K562 (cell line): ENCODE results near the gene BDH2. TPM values are rescaled to one million over a fixed set of nuclear protein-coding genes. Genes with fewer than 3 reads are reported as not detected.

Source experiments
- BRF1 ChIP-seq: IDR thresholded peaks from 3 replicates; pipeline ENCODE4 v1.6.1; 2011; ENCODE audit warnings: borderline replicate concordance, mild to moderate bottlenecking; ENCODE audit not compliant: insufficient read length; ENCODE audit errors: extremely low read depth
- CBX1 ChIP-seq: sonication (generic); IDR thresholded peaks from 2 replicates; pipeline ENCODE4 v1.6.1; 2016; ENCODE audit warnings: antibody characterized with exemption, low read depth, mild to moderate bottlenecking
- CEBPG ChIP-seq, 3 experiments: fragments of 200-800 bp in 1 of 3; sonication (Bioruptor generic) in 1 of 3; sonication (generic) in 1 of 3; formaldehyde crosslinking in 1 of 3; IDR thresholded peaks in 2 of 3; conservative IDR thresholded peaks in 1 of 3; 2 replicates each; pipeline versions ENCODE4 v1.6.1 to v1.8.0; 2016 to 2022; ENCODE audit warnings: missing compliant biosample characterization in 2 of 3, missing genetic modification characterization in 2 of 3, mild to moderate bottlenecking in 1 of 3, missing genetic modification reagents in 1 of 3
- CHD1 ChIP-seq: fragments of 200-600 bp; sonication (generic); IDR thresholded peaks from one replicate; pipeline ENCODE4 v1.6.1; 2012; ENCODE audit warnings: mild to moderate bottlenecking, moderate library complexity, low read length, inconsistent platforms
- CSDE1 ChIP-seq, 2 experiments: fragments of 450-650 bp; IDR thresholded peaks; 2 replicates each; pipeline ENCODE4 v1.6.1; 2016; ENCODE audit warnings: mild to moderate bottlenecking in 1 of 2
- ETV1 ChIP-seq: fragments of 450-650 bp; conservative IDR thresholded peaks from 2 replicates; pipeline ENCODE4 v1.6.1; 2016; ENCODE audit warnings: missing genetic modification characterization, control low read depth, low read depth, missing compliant biosample characterization
- ETV5 ChIP-seq: sonication (generic); formaldehyde crosslinking; IDR thresholded peaks from 2 replicates; pipeline ENCODE4 v1.4.0; 2020; ENCODE audit warnings: low read depth, mild to moderate bottlenecking, missing genetic modification reagents
- FOSL1 ChIP-seq: fragments of 200-800 bp; sonication (Bioruptor generic); conservative IDR thresholded peaks from 2 replicates; pipeline ENCODE4 v1.6.1; 2016; ENCODE audit warnings: missing genetic modification characterization, missing compliant biosample characterization
- GABPB1 ChIP-seq: sonication (generic); formaldehyde crosslinking; IDR thresholded peaks from 2 replicates; pipeline ENCODE4 v1.8.0; 2022; ENCODE audit warnings: mild to moderate bottlenecking, missing genetic modification reagents
- GABPB2 ChIP-seq: fragments of 250-450 bp; sonication (Bioruptor Pico); conservative IDR thresholded peaks from 2 replicates; pipeline ENCODE4 v1.5.1; 2021; ENCODE audit warnings: mild to moderate bottlenecking
- GTF2B ChIP-seq: IDR thresholded peaks from 2 replicates; pipeline ENCODE4 v1.6.1; 2011; ENCODE audit not compliant: insufficient read length; ENCODE audit errors: extremely low read depth
- HDAC6 ChIP-seq: IDR thresholded peaks from 2 replicates; pipeline ENCODE4 v1.6.1; 2012; ENCODE audit warnings: low read depth, mild to moderate bottlenecking, control low read depth, inconsistent platforms, low read length, moderate library complexity
- PHF8 ChIP-seq: fragments of 200-600 bp; sonication (generic); IDR thresholded peaks from 2 replicates; pipeline ENCODE4 v1.6.1; 2012; ENCODE audit warnings: mixed run types, mild to moderate bottlenecking, inconsistent platforms, low read length, moderate library complexity, borderline replicate concordance
- RBM15 ChIP-seq: fragments of 200-400 bp; formaldehyde crosslinking; IDR thresholded peaks from 2 replicates; pipeline ENCODE4 v1.6.1; 2018; ENCODE audit warnings: mild to moderate bottlenecking, low read length, moderate library complexity; ENCODE audit not compliant: insufficient read depth
- SMARCC2 ChIP-seq: fragments of 450-650 bp; IDR thresholded peaks from 2 replicates; pipeline ENCODE4 v1.6.1; 2017; ENCODE audit warnings: antibody characterized with exemption, moderate library complexity, mild to moderate bottlenecking, low read depth
- ZHX1 ChIP-seq: fragments of 150-350 bp; conservative IDR thresholded peaks from 2 replicates; pipeline ENCODE4 v1.6.1; 2014; ENCODE audit warnings: low read length
- ZKSCAN8 ChIP-seq: fragments of 200-800 bp; sonication (Bioruptor generic); IDR thresholded peaks from 2 replicates; pipeline ENCODE4 v1.6.1; 2016; ENCODE audit warnings: missing genetic modification characterization, missing compliant biosample characterization
- ZNF134 ChIP-seq: fragments of 250-450 bp; sonication (Bioruptor Pico); conservative IDR thresholded peaks from 2 replicates; pipeline ENCODE4 v1.4.0; 2020
- ZNF174 ChIP-seq: fragments of 250-450 bp; sonication (Bioruptor Pico); IDR thresholded peaks from 2 replicates; pipeline ENCODE4 v1.4.0; 2020; ENCODE audit warnings: mild to moderate bottlenecking
- polyA plus RNA-seq, 8 experiments: library from polyadenylated mRNA; depleted of rRNA in 4 of 8; stranded (reverse) in 5 of 8; unstranded in 3 of 8; fragments of >200 nt; fragmentation: Nextera tagmentation in 2 of 8; fragmentation: Illumina TruSeq in 1 of 8; extraction: Ambion mirVana in 2 of 8; extraction: Trizol in 1 of 8; gene quantifications; 2 replicates each; pipeline versions ENCODE4 v1.2.1 to v1.2.3, GENCODE V29; 2011 to 2014; ENCODE audit warnings: inconsistent platforms in 1 of 8, missing spikeins in 1 of 8
- total RNA-seq, 7 experiments: library from RNA; depleted of rRNA in 6 of 7; stranded (reverse); fragments of >200 nt in 6 of 7; fragmentation: Illumina TruSeq in 2 of 7; extraction: Trizol in 2 of 7; gene quantifications; 2 replicates each; pipeline versions ENCODE4 v1.2.1 to v1.2.3, GENCODE V29; 2011 to 2021; ENCODE audit warnings: low replicate concordance in 1 of 7

The BDH2 gene
- total and polyA plus RNA-seq, 9 of the 15 experiments (the other 6 are each of a cell fraction or from before 2014, with no cell fraction given): 4.9 to 17.9 (median 9.1) TPM

GRCh38 chr4:103075894-103076746 is 23.5 kb downstream of the BDH2 start (continued):
- TF ChIP-seq ZHX1 (no peak), ZNF174 (CRISPR knock-in tag) (no peak), ZNF134 (CRISPR knock-in tag) (0 out of 2 replicates have a peak, but pooled peaks have one; percentile 23), ETV5 (CRISPR knock-in tag) (0 out of 2 replicates have a peak, but pooled peaks have one; percentile 19), PHF8 (peak; percentile 85), CBX1 (peak; percentile 66), FOSL1 (tag) (no peak), GTF2B (peak; percentile 5), SMARCC2 (no peak), HDAC6 (no peak), ETV1 (0 out of 2 replicates have a peak, but pooled peaks have one; percentile 14), ZKSCAN8 (CRISPR knock-in tag) (no peak), GABPB1 (CRISPR knock-in tag) (peak; percentile 83), CHD1 (peak; percentile 48), CEBPG (CRISPR knock-in tag; IDR thresholded peaks at IDR 0.05) (0 out of 2 replicates have a peak, but pooled peaks have one; percentile 30), CEBPG (tag; conservative IDR thresholded peaks at IDR 0.05 in 1 of 2, IDR thresholded peaks at IDR 0.05 in 1 of 2) (no peak), GABPB2 (CRISPR knock-in tag) (no peak), RBM15 (no peak), CSDE1 (IDR thresholded peaks at IDR 0.05) (no peak), BRF1 (no peak)
